IMR-90 (cell line): ENCODE results near the gene OR14C36.

Source experiments
- CHD1 ChIP-seq: IDR thresholded peaks from 2 replicates; pipeline ENCODE4 v1.6.1; 2012; ENCODE audit warnings: low read depth, low read length, improper control_type of control experiment
- MAZ ChIP-seq: IDR thresholded peaks from 2 replicates; pipeline ENCODE4 v1.6.1; 2012; ENCODE audit warnings: low read depth, mild to moderate bottlenecking, low read length, improper control_type of control experiment, moderate library complexity, borderline replicate concordance
- RFX5 ChIP-seq: IDR thresholded peaks from 2 replicates; pipeline ENCODE4 v1.8.0; 2012; ENCODE audit warnings: low read depth, mild to moderate bottlenecking, low read length, moderate library complexity
- TF ChIP-seq, protein P1 (sequence below): conservative IDR thresholded peaks from 2 replicates; pipeline ENCODE4 v1.5.1; 2012; ENCODE audit warnings: mild to moderate bottlenecking, low read depth, low read length, improper control_type of control experiment

DNA sequence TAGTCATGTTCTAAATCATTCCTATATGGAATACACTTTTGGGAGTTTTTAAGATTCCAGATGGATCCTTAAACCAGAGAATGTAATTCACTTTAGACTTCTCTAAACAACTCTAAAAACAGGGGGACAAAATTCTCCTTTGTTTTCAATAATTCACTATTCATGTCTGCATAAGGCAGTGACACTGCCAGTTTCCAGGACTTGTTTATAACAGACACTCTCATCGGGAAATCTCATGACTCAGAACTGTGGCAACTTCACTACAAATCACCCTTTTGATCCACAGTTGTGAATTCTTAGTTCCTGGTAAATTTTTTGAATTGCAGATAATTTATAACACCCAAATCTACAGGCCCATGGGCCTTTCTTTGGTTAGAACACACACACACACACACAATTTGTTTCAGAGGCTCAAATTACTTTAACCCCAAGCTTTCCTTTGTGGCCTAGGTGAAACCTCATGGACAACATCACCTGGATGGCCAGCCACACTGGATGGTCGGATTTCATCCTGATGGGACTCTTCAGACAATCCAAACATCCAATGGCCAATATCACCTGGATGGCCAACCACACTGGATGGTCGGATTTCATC lies 12.6 kb downstream of the OR14C36 start, which contains the start of gene OR2T4:
- TF ChIP-seq MAZ: no peak
- TF ChIP-seq, protein P1, sequence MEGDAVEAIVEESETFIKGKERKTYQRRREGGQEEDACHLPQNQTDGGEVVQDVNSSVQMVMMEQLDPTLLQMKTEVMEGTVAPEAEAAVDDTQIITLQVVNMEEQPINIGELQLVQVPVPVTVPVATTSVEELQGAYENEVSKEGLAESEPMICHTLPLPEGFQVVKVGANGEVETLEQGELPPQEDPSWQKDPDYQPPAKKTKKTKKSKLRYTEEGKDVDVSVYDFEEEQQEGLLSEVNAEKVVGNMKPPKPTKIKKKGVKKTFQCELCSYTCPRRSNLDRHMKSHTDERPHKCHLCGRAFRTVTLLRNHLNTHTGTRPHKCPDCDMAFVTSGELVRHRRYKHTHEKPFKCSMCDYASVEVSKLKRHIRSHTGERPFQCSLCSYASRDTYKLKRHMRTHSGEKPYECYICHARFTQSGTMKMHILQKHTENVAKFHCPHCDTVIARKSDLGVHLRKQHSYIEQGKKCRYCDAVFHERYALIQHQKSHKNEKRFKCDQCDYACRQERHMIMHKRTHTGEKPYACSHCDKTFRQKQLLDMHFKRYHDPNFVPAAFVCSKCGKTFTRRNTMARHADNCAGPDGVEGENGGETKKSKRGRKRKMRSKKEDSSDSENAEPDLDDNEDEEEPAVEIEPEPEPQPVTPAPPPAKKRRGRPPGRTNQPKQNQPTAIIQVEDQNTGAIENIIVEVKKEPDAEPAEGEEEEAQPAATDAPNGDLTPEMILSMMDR: no peak
- no peak for TF ChIP-seq RFX5
- TF ChIP-seq CHD1: no peak
